HT1080 (cell line): ENCODE measurements around the gene SERPINI1. TPM values are rescaled to one million over a fixed set of nuclear protein-coding genes. Genes with fewer than 3 reads are reported as not detected.

ENCODE experiments used
- small RNA-seq: library from RNA; depleted of rRNA; stranded (forward); fragments of <200 nt; gene quantifications from one replicate; pipeline ENCODE3, GENCODE V24; 2014
- total RNA-seq: library from RNA; depleted of rRNA; stranded (reverse); fragments of >200 nt; shearing (Covaris generic); gene quantifications from 2 replicates; pipeline ENCODE4 v1.2.3, GENCODE V29; 2014; rRNA removed

SERPINI1 gene
- total RNA-seq, 1 experiment from 2014 or later = 5.1 TPM

Small RNA genes lying within 50 kb of the gene (small RNA-seq; reads per million reads assigned to genes)
- not detected for gene HMGN1P8

Other genes with a start within 250 kb of the SERPINI1 start
- gene WDR49, start 81.8 kb upstream of the SERPINI1 start, total RNA-seq = not detected in 2 replicates
- gene PDCD10, start 829 bp upstream of the SERPINI1 start, total RNA-seq = 180 and 210 TPM in 2 replicates